Muscle layer of duodenum (tissue), 2 donors: ENCODE results near the gene CFAP77.

Source experiments
- H3K27ac ChIP-seq: one replicate; pipeline ENCODE4 v1.7.0; 2013; ENCODE audit warnings: mild to moderate bottlenecking, low read length
- H3K27me3 ChIP-seq: one replicate; pipeline ENCODE4 v1.7.0; 2013; ENCODE audit warnings: low read depth, mild to moderate bottlenecking, control low read depth, low read length
- H3K36me3 ChIP-seq, 2 donors: one replicate each; pipeline ENCODE4 v1.7.0; 2013; ENCODE audit warnings: low read length in 2 of 2, control low read depth in 1 of 2, mild to moderate bottlenecking in 1 of 2; ENCODE audit not compliant: insufficient read depth in 2 of 2, control insufficient read depth in 1 of 2
- H3K4me1 ChIP-seq, 2 donors: one replicate each; pipeline ENCODE4 v1.7.0; 2013; ENCODE audit warnings: low read length in 2 of 2, mild to moderate bottlenecking in 2 of 2, control low read depth in 1 of 2, moderate library complexity in 1 of 2; ENCODE audit not compliant: insufficient read depth in 2 of 2, control insufficient read depth in 1 of 2
- H3K4me3 ChIP-seq, 2 donors: one replicate each; pipeline ENCODE4 v1.7.0; 2013; ENCODE audit warnings: low read length in 2 of 2, low read depth in 1 of 2, mild to moderate bottlenecking in 1 of 2
- H3K9me3 ChIP-seq, 2 donors: one replicate each; pipeline ENCODE4 v1.7.0; 2013; ENCODE audit warnings: low read length in 2 of 2, control low read depth in 1 of 2, mild to moderate bottlenecking in 1 of 2; ENCODE audit not compliant: control insufficient read depth in 1 of 2
- donor health status: healthy.

CFAP77 gene

GRCh38 chr9:132520612-132521011 lies 110.6 kb downstream of the CFAP77 start:
- no peaks in the 10 kb centered on the region for H3K36me3 ChIP-seq
- no peaks in the 10 kb centered on the region for H3K4me1 ChIP-seq
- no peaks in the 10 kb centered on the region for H3K27me3 ChIP-seq
- no peaks in the 10 kb centered on the region for H3K9me3 ChIP-seq
- no peak overlapping the region for H3K4me3 ChIP-seq
- no peak overlapping the region for H3K27ac ChIP-seq

GRCh38 chr9:132525308-132526023 lies 115.5 kb downstream of the CFAP77 start:
- H3K9me3 ChIP-seq: no peaks in the 10 kb centered on the region
- H3K36me3 ChIP-seq: no peaks in the 10 kb centered on the region
- H3K4me1 ChIP-seq: no peaks in the 10 kb centered on the region
- H3K4me3 ChIP-seq: no peak overlapping the region
- no peak overlapping the region for H3K27ac ChIP-seq
- H3K27me3 ChIP-seq: no peaks in the 10 kb centered on the region

GRCh38 chr9:132531195-132531594 lies 121.2 kb downstream of the CFAP77 start:
- Histone ChIP-seq H3K27me3 (peaks cover 10% of the 10 kb centered on the region), H3K4me3 (no peak overlapping the region), H3K27ac (no peak overlapping the region), H3K4me1 (peaks cover 0 to 4% of the 10 kb centered on the region in 2 donors), H3K36me3 (no peaks in the 10 kb centered on the region), H3K9me3 (peaks cover 5 to 6% of the 10 kb centered on the region in 2 donors)

- H3K4me1 ChIP-seq: peaks cover 0 to 4% of the 10 kb centered on the region in 2 donors
- H3K27me3 ChIP-seq: peaks cover 10% of the 10 kb centered on the region
- no peaks in the 10 kb centered on the region for H3K36me3 ChIP-seq
- no peak overlapping the region for H3K27ac ChIP-seq
- peaks cover 5 to 6% of the 10 kb centered on the region in 2 donors for H3K9me3 ChIP-seq
- H3K4me3 ChIP-seq: no peak overlapping the region
Observed at GRCh38 chr9:132531710-132532570, 121.9 kb downstream of the CFAP77 start.

- peaks cover 0 to 6% of the 10 kb centered on the region in 2 donors for H3K4me1 ChIP-seq
- peaks cover 5 to 6% of the 10 kb centered on the region in 2 donors for H3K9me3 ChIP-seq
- no peak overlapping the region for H3K27ac ChIP-seq
- peaks cover 10% of the 10 kb centered on the region for H3K27me3 ChIP-seq
- H3K36me3 ChIP-seq: no peaks in the 10 kb centered on the region
- H3K4me3 ChIP-seq: no peak overlapping the region
Observed at GRCh38 chr9:132534832-132535231, 124.8 kb downstream of the CFAP77 start.

GRCh38 chr9:132536124-132536523 lies 126.1 kb downstream of the CFAP77 start:
- peaks cover 0 to 5% of the 10 kb centered on the region in 2 donors for H3K4me1 ChIP-seq
- H3K4me3 ChIP-seq: no peak overlapping the region
- H3K27me3 ChIP-seq: peaks cover 9% of the 10 kb centered on the region
- no peaks in the 10 kb centered on the region for H3K36me3 ChIP-seq
- H3K9me3 ChIP-seq: peaks cover 5 to 6% of the 10 kb centered on the region in 2 donors
- no peak overlapping the region for H3K27ac ChIP-seq

GRCh38 chr9:132537352-132537751 lies 127.3 kb downstream of the CFAP77 start:
- Histone ChIP-seq H3K9me3 (peaks cover 5 to 6% of the 10 kb centered on the region in 2 donors), H3K4me1 (peaks cover 0 to 3% of the 10 kb centered on the region in 2 donors), H3K4me3 (no peak overlapping the region), H3K27ac (no peak overlapping the region), H3K36me3 (no peaks in the 10 kb centered on the region), H3K27me3 (no peaks in the 10 kb centered on the region)

GRCh38 chr9:132538071-132538470 lies 128.1 kb downstream of the CFAP77 start:
- no peak overlapping the region for H3K27ac ChIP-seq
- peaks cover 0 to 3% of the 10 kb centered on the region in 2 donors for H3K4me1 ChIP-seq
- H3K36me3 ChIP-seq: no peaks in the 10 kb centered on the region
- peaks cover 5 to 6% of the 10 kb centered on the region in 2 donors for H3K9me3 ChIP-seq
- H3K27me3 ChIP-seq: no peaks in the 10 kb centered on the region
- no peak overlapping the region for H3K4me3 ChIP-seq

- H3K27ac ChIP-seq: no peak overlapping the region
- peaks cover 5 to 6% of the 10 kb centered on the region in 2 donors for H3K9me3 ChIP-seq
- H3K36me3 ChIP-seq: no peaks in the 10 kb centered on the region
- no peaks in the 10 kb centered on the region for H3K27me3 ChIP-seq
- no peak overlapping the region for H3K4me3 ChIP-seq
- peaks cover 0 to 3% of the 10 kb centered on the region in 2 donors for H3K4me1 ChIP-seq
Observed at GRCh38 chr9:132539096-132539495, 129.1 kb downstream of the CFAP77 start.

GRCh38 chr9:132541051-132541450 lies 131.0 kb downstream of the CFAP77 start:
- Histone ChIP-seq H3K27me3 (no peaks in the 10 kb centered on the region), H3K27ac (no peak overlapping the region), H3K4me3 (no peak overlapping the region), H3K9me3 (no peaks in the 10 kb centered on the region), H3K36me3 (no peaks in the 10 kb centered on the region), H3K4me1 (peaks cover 0 to 10% of the 10 kb centered on the region in 2 donors)
